HT1080 (cell line): ENCODE data around the gene SFXN5. TPM values are rescaled to one million over a fixed set of nuclear protein-coding genes. Genes with fewer than 3 reads are reported as not detected.

ENCODE experiments used
- DNase-seq: peaks from one replicate; pipeline ENCODE4 v3.0.0-alpha.2; 2015; ENCODE audit warnings: low read depth
- total RNA-seq: library from RNA; depleted of rRNA; stranded (reverse); fragments of >200 nt; shearing (Covaris generic); gene quantifications from 2 replicates; pipeline ENCODE4 v1.2.3, GENCODE V29; 2014

SFXN5 gene
- total RNA-seq, 1 experiment from 2014 or later = 13.8 TPM

DNA sequence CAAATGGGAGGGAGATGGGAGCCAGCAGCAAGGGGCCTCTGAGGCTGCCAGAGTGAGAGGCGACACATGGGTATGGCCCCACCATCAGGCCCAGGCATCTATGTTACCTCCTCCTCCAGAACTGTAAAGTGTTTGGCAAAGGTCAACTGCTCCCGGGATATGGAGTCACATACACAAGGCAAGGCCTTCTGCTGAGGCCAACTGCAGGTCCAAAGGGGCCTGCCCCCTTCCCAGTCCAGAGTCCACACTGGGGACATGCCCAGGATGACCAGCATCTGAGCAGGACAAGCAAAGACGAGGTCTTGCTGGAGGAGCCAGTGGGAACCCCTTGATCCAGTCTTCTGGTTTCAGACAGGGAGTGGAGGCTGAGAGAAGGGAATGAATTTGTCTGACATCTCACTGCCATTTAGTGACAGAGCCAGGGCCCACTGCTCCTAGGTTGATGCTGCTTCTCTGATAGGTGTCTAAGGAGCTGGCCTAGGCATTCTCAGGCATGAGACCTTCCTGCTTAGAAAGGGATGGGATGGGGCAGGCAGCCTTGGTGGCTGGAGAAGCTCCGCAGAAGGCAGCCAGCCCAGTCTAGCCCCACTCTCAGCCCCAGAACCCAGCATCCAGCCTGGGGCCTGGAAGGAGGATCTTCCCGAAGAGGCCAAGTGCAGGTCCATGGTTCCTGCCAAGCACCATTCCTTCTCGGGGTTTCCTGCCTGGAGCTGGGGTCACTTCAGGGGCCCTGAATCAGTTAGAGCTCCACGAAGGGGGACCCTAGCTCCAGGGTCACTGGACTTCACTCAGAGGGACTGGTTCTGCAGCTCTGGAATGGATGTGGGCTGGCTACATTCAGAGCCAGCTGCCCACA, 127.7 kb downstream of the SFXN5 start:
- no peak for DNase-seq

DNA sequence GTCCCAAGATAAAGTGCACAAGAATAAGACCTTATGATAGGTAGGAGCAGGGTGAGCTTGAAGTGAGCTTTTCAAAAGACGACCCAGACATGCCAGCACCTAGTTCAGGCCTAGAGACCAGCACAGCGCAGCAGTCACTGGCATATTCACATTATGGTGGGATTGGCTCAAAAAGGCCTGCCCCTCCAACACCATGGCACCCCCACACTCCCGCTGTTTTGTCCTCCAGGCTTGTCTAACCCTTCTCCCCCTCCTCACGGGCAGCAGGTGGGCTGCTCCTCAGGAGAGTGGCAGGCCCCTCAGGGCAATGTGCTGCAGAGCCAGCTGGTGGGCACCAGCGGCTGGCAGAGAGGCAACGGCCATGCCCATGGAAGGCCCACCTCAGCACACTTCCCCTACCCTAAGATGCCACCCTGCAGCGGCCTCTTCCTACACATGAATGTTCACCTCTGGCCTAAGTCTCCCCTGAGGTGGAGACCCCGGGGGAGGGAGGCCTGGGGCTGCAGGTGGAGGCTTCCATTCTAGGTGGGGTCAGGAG, 128.6 kb downstream of the SFXN5 start:
- DNase-seq = no peak

DNA sequence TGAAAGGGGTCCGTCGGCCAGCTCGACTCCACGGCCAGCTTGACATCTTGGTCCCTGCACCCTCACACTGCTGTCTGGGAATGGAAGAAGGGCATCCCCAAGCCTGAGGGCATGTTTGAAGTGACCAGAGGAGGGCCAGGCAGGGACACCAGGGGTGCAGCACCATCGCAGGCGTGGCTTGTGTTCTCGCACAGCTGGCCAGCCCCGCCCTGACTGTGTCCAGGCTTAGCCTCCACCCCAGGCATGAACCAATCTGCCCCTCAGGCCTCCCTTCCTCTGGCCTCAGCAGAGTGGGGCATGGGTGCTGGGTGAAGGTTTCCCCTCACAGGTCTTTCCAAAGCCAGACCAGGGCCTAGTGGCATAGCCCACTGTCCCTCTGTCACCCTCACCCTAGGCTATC, 129.2 kb downstream of the SFXN5 start:
- no peak for DNase-seq

DNA sequence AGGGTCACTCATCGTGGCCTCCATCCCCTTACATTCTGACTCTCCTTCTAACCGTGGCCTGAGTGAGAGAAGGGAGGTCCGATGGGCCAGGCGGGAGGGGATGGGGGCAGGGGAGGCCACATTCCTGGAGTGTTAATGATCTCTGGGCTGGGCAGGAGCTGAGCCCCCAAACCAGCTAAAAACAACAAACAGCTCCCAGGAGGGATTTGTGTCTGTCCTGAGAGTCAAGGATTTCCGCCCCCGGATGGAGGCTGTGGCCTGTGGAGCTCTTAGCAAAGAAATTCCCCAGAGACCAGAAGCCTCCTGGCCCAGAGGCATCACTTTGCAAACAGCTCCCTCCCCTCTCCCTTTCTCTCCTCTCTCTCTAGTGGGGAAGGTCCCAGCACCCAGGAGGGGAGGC, 130.7 kb downstream of the SFXN5 start:
- no peak for DNase-seq

DNA sequence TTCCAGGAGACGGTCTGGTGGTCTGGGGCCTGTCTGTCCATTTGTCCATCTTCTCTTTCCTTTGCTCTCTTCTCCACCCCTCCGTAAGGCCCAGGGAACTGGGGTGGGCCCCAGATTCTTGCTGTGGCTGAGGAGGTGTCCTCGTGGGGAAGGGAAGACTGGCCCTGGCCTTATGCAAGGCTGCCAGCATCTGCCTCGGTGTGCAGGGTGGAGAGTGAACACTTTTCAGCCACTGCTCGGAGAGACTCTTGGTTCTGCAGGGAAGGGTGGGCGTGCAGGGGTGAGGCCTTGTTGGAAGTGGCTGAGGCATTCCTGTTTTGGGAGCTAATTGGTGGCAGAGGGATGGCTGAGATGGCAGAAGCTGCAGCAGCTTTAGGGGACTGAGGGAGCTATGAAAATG, 131.2 kb downstream of the SFXN5 start:
- no peak for DNase-seq

DNA sequence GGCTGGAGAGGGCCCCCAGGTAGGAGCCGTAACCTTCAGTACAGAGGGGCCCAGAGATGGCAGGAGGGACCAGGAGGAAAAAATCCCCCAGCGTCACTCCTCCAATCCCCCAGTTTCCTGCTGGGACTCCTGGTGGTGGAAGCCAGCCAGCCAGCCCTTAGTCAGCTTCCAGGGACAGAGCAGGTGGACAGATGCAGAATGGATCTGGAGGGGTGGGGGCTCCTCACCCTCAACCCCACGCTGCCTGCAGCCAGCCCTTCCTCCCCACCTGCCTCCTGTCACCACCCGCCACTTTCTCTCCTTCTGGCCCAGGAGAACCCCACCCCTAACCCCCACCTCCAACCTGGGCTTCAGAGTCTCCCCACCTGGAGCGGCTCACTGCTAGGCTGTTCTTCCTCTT, 133.1 kb downstream of the SFXN5 start:
- DNase-seq = no peak

DNA sequence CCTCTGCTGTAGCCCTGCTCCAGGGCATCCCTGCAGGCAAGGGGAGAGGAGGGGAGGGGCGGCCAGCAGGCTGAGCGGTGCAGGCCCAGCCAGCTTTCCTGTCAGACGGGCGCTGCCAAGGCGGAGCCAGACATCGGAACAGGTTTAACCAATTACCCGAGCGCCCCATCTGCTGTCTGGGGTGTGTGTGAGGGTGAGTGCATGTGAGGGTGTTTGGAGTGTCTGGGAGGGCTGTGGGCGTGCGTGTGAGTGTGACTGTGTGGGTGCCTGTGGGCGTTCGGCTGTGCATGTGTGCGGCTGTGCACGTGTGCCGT, 134.2 kb downstream of the SFXN5 start:
- no peak for DNase-seq

DNA sequence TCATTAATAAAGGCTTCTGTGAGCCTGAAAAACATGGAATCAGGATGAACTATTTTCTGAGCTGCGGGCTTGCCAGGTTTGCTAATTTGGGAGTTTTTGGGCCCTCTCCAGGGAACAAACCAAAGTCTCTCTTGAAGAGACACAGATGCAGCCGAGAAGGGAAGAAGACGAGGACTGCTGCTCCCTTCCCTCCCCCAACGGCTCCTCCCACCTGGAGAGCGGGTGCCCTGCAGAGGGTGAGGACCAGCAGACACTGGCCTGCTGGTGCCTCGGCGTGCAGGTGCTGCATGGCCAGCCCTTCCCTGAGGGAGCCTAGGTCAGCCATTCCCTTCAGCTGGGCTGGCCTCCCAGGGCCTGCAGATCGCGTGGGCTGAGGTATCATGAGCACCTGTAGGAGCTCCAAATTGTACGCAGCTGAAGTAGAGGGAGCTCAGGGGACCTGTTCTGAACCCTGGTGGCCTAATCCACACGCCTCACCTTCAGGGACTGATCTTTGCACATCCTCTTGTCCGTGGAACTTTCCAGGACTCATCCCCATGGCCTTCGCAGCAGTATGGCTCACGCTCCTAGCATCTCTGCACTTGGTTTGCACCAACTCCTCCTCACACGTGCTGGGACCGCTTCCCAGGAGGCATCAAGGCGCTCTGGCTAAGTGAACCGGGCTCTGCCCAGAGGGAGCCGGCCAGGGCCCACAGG, 134.7 kb downstream of the SFXN5 start:
- no peak for DNase-seq

DNA sequence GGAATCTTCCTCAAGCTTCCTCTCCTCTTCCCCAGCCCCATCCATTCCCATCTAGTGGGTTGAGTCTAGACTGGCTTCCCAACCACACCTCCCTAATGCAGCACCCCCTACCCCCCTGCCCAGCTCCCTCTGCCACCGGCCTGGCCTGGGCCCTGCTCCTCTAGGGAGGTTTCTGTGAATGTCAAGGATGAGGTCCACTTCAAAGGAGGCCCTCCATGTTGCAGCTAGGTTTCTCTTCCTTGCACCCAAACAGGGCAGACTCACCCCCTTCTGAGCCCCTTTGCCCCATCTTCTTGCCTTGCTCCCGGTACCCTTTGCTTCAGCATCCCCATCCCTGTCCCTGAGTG, 135.9 kb downstream of the SFXN5 start:
- no peak for DNase-seq

DNA sequence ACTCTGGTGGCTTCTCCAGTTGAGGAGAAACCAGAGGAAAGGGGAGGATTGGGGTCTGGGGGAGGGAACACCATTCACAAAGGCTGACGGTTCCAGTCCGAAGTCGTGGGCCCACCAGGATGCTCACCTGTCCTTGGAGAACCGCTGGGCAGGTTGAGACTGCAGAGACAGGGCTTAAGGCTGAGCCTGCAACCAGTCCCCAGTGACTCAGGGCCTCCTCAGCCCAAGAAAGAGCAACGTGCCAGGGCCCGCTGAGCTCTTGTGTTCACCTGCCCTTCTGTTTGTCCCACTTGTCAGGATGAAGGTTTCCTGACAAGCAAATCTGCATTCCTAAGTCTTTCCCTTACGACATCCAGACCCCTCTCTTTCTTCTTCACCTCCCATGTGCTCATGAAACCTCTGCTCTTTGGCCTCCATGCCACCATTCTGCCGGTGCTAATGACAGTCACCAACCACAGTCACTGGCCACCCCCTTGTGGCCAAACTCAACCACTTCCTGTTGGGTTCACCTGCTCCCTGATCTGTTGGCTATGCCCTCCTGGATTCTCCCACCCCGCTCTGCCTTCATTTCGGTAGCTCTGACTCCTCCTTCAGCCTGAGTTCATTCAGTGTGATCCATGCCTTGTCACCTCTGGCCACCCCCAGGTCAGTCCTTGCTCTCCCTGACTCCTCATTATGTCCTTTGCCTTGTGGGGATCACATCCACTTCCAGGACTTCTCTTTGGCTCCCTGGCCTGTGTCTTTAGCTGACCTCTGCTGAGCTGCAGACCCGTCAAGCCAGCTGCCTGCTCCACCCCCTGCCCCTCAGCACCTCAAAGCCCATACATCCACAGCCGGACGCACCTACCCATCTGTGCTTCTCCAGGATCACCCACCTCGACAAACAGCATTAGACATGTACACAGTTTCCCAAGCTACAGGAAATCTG, 136.6 kb downstream of the SFXN5 start:
- peak; percentile 53 for DNase-seq

DNA sequence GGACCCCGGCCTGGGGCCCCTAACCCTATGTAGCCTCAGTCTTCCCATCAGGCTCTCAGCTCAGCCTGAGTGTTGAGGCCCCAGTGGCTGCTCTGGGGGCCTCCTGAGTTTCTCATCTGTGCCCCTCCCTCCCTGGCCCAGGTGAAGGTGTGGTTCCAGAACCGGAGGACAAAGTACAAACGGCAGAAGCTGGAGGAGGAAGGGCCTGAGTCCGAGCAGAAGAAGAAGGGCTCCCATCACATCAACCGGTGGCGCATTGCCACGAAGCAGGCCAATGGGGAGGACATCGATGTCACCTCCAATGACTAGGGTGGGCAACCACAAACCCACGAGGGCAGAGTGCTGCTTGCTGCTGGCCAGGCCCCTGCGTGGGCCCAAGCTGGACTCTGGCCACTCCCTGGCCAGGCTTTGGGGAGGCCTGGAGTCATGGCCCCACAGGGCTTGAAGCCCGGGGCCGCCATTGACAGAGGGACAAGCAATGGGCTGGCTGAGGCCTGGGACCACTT, 137.8 kb downstream of the SFXN5 start:
- no peak for DNase-seq

DNA sequence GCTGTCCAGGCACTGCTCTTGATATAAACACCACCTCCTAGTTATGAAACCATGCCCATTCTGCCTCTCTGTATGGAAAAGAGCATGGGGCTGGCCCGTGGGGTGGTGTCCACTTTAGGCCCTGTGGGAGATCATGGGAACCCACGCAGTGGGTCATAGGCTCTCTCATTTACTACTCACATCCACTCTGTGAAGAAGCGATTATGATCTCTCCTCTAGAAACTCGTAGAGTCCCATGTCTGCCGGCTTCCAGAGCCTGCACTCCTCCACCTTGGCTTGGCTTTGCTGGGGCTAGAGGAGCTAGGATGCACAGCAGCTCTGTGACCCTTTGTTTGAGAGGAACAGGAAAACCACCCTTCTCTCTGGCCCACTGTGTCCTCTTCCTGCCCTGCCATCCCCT, 138.3 kb downstream of the SFXN5 start:
- no peak for DNase-seq

DNA sequence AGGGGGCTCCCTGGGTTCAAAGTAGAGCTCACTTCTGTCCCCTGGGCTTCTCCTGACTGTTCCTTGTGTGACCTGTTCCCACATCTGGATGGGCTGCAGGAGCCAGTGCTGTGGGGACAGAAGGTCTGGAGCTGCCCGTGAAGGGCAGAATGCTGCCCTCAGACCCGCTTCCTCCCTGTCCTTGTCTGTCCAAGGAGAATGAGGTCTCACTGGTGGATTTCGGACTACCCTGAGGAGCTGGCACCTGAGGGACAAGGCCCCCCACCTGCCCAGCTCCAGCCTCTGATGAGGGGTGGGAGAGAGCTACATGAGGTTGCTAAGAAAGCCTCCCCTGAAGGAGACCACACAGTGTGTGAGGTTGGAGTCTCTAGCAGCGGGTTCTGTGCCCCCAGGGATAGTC, 138.7 kb downstream of the SFXN5 start:
- DNase-seq = no peak

DNA sequence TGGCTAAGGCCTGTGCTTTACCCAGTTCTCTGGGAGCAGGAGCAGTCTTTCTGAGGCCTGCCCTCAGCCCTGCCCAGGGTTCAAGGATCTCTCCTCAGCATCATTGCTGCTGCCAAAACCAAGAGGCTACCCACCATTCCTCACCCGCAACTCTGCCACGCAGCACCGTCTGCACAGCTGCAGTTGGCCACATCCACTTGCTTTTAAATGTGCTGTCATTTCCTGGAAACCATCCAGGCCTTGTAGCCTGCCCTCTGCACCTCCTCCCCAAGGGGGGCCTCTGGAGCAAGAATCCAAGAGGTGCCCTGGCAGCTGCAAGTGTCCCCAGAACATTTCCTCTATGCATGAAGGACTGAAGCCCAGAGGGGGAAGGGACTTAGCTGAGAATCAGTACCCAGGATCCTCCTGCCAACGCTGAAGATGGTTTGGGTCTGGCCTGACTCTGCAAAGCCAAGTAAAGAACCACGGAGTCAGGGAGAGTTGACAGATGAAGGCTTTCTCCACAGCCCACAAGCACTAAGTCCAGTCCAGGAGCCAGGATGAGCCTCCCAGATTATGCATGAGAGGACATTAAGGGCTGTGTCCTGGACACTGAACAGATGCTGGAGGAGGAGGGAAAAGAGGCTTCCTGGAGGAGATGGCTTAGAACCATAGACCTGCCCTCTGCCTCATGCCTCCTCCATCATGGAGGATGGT, 139.3 kb downstream of the SFXN5 start:
- peak; percentile 46 for DNase-seq

DNA sequence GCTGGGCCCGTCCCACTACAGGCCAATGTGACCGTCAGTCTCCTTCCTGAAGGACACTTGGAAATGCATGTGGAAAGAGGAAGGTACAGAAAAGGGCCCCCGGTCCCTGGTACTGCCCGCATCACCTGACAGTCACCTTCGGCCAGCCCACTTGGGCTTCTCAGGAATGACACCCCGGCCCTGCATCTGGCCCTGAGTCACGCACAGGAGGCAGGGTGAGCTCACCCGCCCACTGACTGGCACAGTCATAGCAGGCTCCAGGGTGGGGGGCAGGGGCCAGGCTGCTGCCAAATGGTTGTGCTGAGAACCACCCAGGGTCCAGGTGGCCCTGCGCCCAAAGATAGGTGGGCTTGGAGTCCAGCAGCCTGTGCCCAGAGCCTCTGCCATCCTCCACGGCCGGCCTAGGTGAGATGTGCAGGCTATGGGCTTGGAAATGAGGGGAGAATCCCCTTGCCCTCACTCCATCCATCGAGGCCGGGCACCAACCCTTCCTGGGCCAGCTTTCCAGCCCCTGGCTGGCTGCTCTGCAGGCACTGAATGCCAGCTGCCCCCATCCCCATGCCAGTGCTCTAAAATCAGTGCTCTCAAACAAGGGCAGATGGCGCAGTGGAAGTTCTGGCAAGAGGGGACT, 140.1 kb downstream of the SFXN5 start:
- peak; percentile 77 for DNase-seq

DNA sequence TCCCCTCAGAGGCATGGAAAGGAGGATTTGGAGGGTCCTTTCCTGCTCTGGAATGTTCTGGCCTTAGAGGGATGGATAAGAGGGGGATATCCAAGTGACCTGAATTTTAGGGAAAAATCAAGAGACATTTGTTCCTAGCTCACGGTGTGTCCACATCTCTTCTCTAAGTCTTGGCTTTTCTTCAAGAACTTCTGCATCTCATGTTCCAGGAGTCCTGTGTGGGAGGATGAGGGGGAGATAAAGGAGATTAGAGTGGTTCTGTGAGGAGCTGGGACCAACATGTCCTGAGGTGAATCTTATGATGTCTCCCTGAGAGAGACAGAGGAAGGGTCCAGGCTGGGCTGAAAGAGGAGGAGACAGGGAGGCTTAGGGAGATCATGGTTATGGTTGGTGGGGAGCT, 142.5 kb downstream of the SFXN5 start:
- DNase-seq = no peak

DNA sequence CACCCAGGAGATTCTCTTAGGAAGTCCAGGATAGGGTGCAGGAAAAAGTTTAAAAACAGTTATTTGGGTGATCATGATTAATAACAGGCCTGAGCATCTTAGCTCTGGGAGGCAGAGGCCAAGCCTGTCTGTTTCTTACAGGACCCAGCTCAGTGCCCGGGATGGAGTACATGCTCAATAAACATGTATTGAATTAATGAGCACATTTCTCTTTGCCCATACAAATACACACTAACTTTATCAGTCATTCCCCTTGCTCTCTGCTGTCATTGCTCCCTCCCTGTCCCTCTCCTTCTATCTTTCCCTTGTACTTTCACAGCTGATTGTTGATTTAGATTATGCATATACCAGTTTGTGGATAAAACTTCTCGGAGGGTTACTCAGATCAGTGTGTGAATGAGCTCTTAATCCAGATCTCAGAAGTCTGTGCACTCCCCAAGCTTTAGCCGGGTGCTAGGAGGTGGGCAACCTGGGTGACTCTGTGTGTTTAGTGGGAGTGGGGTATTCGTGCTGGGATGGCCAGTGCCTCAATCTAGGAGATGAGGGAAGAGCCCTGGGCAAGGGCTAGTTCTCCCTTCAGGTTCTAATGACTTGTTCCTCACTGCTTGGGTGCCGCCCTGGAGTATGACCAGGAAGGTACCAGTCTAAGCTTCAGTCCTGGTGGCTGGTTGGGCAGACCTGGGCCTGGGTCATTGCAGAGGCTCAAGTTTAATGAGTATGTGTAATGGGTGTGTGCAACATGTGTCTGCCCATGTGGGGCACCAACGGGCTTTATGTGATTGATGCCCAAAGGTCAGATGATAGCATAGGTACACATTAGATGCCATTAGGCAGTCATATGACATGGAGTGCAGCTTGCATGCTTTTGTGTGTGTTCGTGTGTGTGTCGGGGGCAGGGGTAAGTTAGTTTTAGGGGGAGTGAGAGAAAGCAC, 143.6 kb downstream of the SFXN5 start:
- DNase-seq = no peak

DNA sequence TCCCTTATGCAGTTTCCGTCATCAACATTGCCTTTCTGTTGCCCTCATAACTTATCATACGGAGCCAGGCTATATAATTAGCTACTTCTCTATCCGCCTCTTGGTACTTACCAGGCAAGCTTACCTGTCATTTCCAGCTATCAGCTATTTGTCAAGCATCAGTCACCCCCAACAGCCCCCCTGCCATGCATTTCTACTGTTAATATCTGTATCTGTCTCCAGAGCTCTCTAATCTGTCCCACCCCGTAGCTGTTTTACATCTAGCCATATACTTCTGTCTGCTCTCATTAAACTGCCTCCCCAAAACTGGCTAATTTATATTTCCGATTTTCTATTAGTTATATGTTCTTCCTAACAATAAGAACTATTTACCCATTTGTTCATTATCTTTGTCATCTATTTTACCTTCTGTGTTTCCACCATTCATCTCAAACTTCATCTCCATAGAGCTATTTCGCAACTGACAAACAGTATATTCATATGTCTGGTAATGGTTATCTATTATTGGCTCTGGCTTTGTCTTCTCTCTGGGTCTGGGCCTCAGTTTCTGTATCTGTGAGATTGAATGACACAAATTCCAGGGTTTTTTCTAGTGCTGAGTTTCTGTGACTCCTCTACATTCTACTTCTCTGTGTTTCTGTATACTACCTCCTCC, 144.6 kb downstream of the SFXN5 start:
- DNase-seq = no peak

DNA sequence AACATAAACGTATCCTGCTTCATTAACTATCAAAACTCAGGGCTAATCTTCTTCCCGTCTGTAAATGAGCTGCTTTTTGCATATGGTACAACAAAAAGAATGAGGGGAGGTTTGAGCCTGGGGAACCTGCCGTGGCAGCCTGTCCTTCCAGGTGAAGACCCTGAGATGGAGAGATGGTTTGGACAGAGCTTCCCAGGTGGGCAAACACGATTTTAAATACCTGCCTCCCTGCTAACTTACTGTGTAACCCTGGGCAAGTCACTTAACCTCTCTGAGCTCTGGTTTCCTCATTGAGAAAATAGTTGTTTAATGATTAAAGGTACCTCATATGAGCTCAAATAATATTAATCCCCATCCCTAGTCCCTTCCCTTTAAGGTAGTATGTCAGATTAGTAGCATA, 145.1 kb downstream of the SFXN5 start:
- DNase-seq = no peak
